ENCODE data around the gene USP49.

DNA sequence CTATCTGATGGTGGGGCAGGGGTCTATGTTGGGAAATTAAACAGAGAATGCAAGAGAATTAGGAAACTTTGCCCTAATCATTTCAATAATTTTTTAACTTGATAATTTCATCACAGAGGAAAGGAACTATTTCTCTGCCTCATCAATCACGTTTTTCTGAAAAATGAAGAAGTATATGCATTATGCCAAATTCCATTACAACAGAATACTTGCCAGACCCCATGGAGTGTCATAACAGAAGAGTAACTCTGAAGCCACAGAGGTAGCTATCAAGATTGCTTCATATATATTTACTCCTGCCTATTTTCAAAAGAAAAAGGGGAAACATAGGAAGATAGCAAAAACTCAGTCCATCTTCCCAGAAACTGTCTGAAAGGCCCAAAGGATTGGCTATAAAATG, 5.7 kb upstream of the USP49 start:
- no peak for TF ChIP-seq CTCF (conservative IDR thresholded peaks at IDR 0.05; ENCODE audit: low read length)
- no peak for TF ChIP-seq EZH2phosphoT487 (IDR thresholded peaks at IDR 0.05; ENCODE audit: borderline replicate concordance, low read depth, low read length)

All from OCI-LY7 (cell line).